ENCODE measurements around the gene KDM8.
"Not testable (repeated sequence)": the region's sequence is repeated elsewhere in the genome, so short reads cannot be mapped to it uniquely, and the experiment has no call there.

KDM8 gene

GRCh38 chr16:27242398-27242797 is 39.1 kb downstream of the KDM8 start:
- TF ChIP-seq CTCF (IDR thresholded peaks at IDR 0.05; ENCODE audit: insufficient read depth, low read depth, low read length, missing control alignments), result no peak
- DNase-seq (ENCODE audit: low read depth), result no peak
- no peak overlapping the region for H3K4me3 ChIP-seq (ENCODE audit: low read length)

DNA sequence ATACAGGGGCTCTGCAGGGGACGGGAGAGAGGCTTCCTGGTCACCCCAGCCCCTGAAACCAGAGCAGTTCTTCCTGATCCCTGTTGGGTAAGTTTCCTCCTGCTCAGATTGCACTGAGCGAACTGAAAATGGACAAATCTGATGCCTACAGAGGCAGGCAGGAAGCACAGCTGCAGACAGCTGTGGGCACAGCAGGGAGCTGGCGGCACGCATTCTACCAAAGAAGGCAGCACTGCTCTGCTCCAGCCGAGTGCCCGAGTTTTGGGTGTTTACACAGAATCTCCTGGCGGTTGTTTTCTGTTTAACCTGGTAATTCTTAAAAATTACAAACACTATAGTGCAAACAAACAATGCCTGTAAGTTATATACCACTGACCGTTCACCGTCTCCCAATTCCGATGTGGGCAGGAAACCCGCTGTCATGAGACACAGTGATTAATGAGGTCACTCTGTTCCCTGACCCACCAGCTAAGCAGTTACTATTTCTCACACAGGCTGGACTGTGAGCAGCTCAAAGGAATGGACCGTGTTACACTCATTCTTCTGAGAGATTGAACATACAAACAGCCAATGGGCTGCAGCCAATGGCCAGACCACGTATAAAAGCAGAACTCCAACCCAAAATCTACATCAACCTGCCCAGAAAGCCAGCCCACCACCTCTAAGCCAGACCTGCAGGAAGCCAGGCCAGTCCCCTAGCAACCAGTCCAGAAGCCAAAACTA is 39.7 kb downstream of the KDM8 start:
- H3K4me3 ChIP-seq (ENCODE audit: low read length), result no peak overlapping the region
- TF ChIP-seq CTCF (IDR thresholded peaks at IDR 0.05; ENCODE audit: insufficient read depth, low read depth, low read length, missing control alignments), result no peak
- DNase-seq (ENCODE audit: low read depth), result no peak

- no peak overlapping the region for H3K4me3 ChIP-seq (ENCODE audit: low read length)
- no peak for TF ChIP-seq CTCF (IDR thresholded peaks at IDR 0.05; ENCODE audit: insufficient read depth, low read depth, low read length, missing control alignments)
- DNase-seq (ENCODE audit: low read depth), result no peak
Observed at GRCh38 chr16:27243725-27244362, 40.5 kb downstream of the KDM8 start.

DNA sequence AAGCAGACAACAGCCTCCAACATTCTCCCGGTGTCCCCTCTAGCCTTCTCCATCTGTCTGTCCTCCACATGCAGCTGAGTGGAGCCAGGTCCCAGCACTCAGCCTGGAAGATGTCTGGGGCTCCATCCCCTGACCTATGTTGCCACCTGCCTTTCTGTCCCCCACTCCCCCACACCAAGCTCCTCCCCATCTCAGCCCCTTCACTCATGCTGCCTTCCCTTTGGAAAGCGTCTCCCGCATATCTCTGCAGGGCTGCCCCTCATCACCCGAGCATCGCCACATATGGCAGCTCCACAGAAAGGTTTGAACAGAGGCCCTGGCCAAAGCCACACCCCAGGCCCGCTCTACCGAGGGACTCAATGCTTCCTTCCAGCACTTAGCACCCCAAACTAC is 41.0 kb downstream of the KDM8 start:
- no peak for DNase-seq (ENCODE audit: low read depth)
- TF ChIP-seq CTCF (IDR thresholded peaks at IDR 0.05; ENCODE audit: insufficient read depth, low read depth, low read length, missing control alignments), result no peak
- no peak overlapping the region for H3K4me3 ChIP-seq (ENCODE audit: low read length)

- DNase-seq (ENCODE audit: low read depth), result peak; percentile 96
- H3K4me3 ChIP-seq (ENCODE audit: low read length), result no peak overlapping the region
- no peak for TF ChIP-seq CTCF (IDR thresholded peaks at IDR 0.05; ENCODE audit: insufficient read depth, low read depth, low read length, missing control alignments)
Observed at GRCh38 chr16:27245276-27246172, 42.2 kb downstream of the KDM8 start.

DNA sequence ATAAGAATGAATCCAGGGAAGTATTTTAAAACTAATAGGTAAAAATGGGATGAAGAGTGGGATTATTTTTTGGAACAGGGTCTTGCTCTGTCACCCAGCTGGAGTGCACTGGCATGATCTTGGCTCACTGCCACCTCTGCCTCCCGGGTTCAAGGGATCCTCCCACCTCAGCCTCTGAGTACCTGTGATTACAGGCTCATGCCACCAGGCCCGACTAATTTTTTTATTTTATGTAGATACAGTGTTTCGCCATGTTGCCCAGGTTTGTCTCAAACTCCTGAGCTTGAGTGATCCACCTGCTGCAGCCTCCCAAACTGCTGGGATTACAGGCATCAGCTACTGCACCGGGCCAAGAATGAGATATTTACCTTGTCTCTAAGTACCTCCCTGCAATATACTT is 43.1 kb downstream of the KDM8 start:
- DNase-seq (ENCODE audit: low read depth), result no peak
- TF ChIP-seq CTCF (IDR thresholded peaks at IDR 0.05; ENCODE audit: insufficient read depth, low read depth, low read length, missing control alignments), result no peak
- no peak overlapping the region for H3K4me3 ChIP-seq (ENCODE audit: low read length)

GRCh38 chr16:27247076-27247475 is 43.8 kb downstream of the KDM8 start:
- not testable (repeated sequence) for H3K4me3 ChIP-seq (ENCODE audit: low read length); DNase-seq (ENCODE audit: low read depth)
